ENCODE measurements around the gene RPL26.

DNA sequence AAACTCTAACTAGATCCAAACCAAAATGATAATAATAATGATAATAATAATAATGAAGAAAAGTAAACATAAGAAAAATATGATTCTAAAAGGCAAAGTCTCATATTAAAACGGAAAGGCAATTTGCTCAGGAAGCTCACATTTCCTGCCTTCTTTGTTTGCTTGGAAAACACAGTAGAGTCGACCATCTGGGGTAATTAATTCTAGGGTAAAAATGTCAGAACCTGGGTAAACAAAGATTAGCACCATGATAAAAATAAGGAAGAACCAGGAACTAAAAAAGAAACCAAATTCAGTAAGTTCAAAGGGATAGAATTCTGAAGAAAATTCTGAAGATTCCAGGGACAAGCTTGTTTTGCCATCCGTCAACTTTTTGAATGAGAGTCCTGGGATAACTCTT lies 22.7 kb downstream of the RPL26 start:
- TF ChIP-seq, protein P1, sequence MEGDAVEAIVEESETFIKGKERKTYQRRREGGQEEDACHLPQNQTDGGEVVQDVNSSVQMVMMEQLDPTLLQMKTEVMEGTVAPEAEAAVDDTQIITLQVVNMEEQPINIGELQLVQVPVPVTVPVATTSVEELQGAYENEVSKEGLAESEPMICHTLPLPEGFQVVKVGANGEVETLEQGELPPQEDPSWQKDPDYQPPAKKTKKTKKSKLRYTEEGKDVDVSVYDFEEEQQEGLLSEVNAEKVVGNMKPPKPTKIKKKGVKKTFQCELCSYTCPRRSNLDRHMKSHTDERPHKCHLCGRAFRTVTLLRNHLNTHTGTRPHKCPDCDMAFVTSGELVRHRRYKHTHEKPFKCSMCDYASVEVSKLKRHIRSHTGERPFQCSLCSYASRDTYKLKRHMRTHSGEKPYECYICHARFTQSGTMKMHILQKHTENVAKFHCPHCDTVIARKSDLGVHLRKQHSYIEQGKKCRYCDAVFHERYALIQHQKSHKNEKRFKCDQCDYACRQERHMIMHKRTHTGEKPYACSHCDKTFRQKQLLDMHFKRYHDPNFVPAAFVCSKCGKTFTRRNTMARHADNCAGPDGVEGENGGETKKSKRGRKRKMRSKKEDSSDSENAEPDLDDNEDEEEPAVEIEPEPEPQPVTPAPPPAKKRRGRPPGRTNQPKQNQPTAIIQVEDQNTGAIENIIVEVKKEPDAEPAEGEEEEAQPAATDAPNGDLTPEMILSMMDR (IDR thresholded peaks at IDR 0.05; ENCODE audit: low read length) = no peak
- TF ChIP-seq EZH2 (optimal IDR thresholded peaks at IDR 0.05; ENCODE audit: low read depth, low read length) (no peak), EZH2phosphoT487 (IDR thresholded peaks at IDR 0.05; ENCODE audit: low read length) (no peak)
